Measurements from ENCODE around the gene PIP5K1C.
A peak's percentile ranks its signal among the peaks of the same experiment; 100 is the strongest.

PIP5K1C gene

GRCh38 chr19:3622224-3622623, 78.0 kb downstream of the PIP5K1C start:
- DNase-seq = no peak

DNA sequence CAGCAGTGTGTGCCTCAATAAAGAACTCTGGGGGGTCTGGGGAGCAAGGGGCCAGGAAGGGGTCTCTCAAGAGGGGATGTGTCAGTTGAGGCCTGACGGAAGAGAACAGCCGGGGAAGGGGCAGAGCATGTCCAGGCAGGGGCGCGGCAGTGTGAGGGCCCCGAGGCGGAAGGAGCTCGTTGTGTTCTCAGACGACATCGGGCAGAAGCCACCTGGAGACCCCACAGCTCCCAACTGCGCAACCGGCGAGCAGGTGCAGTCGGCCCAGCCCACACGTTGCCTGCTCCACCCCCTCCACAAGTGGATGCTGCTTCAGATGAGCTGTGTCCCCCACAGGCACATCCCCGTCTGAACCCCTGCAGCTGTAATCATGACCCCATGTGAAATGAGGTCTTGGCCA, 78.6 kb downstream of the PIP5K1C start:
- DNase-seq = no peak

GRCh38 chr19:3620817-3621547, 79.3 kb downstream of the PIP5K1C start:
- no peak for DNase-seq

- DNase-seq = no peak
Measured at GRCh38 chr19:3620145-3620816, 80.0 kb downstream of the PIP5K1C start.

DNA sequence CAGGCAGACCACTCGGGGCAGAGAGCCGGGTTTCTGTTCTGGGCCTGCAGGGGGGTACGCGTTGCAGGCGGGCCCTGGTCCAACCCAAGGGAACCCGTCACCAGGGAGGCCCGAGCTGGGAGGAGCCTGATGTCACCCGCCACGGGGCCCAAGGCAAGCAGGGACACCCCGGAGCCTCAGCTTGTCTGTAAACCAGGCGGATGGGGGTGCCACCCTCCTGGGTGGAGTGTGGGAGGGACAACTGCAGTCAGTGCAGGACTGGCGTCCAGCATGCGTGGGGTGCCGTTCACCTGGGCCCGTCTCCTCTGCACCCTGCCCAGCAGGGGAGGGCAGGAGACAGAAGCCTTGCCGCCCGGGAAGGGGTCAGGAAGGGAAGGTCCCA, 80.6 kb downstream of the PIP5K1C start:
- DNase-seq = no peak

DNA sequence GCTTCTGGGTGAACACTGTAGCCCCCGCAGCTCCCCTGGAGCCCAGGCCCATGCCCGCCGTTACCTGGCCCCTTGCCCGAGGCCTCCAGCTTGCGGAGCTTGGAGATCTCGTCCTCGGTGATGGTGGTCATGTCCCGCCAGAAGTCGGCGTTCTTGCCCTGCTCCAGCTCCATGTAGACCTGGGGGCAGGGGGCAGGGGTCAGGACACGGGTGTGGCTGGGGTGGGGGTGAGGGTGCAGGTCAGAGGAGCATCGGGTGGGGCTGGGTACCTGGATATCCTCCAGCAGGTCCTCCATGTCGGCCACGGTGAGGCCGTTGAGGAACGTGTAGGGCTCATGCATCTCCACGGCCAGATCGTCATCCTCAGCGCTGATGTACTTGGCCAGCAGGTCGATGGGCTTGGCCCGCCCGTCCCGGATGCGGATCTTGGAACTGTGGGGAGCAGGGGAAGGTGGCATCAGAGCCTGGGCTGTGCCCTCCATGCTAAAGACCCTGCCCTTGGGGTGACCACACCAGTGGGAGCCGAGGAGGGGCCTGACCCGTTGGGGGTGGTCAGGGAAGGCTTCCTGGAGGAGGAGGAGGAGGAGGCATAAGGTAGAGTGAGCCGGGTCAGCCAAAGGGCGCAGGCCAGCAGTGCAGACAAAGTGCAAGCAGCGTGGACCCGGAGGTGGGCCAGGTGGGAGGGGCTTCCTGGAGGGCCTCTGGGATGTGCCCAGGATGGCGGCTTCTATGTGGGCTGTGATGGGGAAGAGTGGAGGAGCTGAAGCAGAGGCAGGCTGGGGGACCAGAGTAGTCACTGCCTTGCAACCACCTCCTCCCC, 81.2 kb downstream of the PIP5K1C start:
- DNase-seq = no peak

GRCh38 chr19:3618144-3618810, 82.0 kb downstream of the PIP5K1C start:
- DNase-seq = peak in 1 of 3 experiments; percentile 13

- DNase-seq = no peak
Measured at GRCh38 chr19:3617463-3617862, 82.8 kb downstream of the PIP5K1C start.

- no peak for DNase-seq
Measured at GRCh38 chr19:3615524-3616135, 84.6 kb downstream of the PIP5K1C start.

DNA sequence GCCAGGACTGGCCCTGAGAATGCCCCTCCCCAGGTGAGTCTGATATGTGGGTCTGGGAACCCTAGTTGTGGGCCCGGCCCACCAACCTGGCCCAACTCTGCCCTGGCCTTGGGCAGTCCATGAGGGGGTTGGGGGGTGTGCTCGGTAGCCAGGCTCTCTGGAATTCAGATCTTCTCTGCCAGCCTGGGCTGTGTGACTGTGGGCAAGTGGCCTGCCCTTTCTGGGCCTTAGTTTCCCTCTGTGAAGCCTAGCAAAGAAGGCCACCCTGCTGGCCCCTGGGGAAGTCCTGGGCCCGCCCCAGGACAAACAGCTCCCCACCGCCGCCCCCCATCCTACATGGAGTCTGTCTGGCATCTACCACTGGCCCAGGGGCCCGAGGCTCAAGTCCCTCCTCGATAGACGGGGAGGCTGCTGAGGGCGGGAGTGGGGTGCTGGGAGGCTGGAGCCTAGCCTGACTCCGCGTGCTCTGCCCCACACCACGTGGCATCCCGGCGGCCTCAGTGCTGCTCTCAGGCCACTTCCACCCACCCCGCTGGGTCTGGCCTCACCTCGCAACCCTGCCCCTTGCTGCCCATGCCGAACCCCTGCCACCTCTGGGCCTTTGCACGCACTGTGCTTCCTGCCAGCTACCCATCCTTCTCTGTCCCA, 85.3 kb downstream of the PIP5K1C start:
- DNase-seq = no peak

GRCh38 chr19:3613818-3614661, 86.2 kb downstream of the PIP5K1C start:
- DNase-seq = peak in 2 of 3 experiments; percentile 76 to 91

GRCh38 chr19:3612901-3613741, 87.1 kb downstream of the PIP5K1C start:
- DNase-seq = no peak

- no peak for DNase-seq
Measured at GRCh38 chr19:3612330-3612729, 87.9 kb downstream of the PIP5K1C start.

DNA sequence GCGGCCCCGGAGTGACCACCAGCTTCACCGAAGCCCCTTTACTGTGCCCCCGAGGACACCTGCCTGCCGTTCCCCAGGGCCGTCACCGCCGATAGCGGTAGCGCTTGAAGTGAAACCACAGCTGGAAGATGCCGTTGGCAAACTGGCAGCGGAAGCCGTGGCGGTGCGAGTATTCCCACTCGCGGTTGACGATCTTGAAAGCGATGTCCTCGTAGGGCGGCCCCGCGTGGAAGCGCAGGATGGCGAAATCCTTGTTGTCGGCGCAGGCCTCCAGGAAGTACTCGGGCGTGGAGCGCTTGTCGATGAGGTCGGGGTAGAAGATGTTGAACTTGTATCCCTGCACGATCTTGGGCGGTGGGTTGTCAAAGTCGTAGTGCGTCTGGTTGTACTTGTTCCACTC, 88.4 kb downstream of the PIP5K1C start:
- no peak for DNase-seq

GRCh38 chr19:3610745-3611717, 89.2 kb downstream of the PIP5K1C start:
- DNase-seq = no peak

GRCh38 chr19:3609779-3610719, 90.2 kb downstream of the PIP5K1C start:
- no peak for DNase-seq

GRCh38 chr19:3608750-3609322, 91.4 kb downstream of the PIP5K1C start:
- no peak for DNase-seq

All from NCI-H1417 (cell line).